Psoas muscle (tissue), 8 donors: ENCODE results near the gene FAM163B. TPM values are rescaled to one million over a fixed set of nuclear protein-coding genes. Genes with fewer than 3 reads are reported as not detected.

Experiments used
- ATAC-seq, 4 donors: fragments of 200-7000 bp; cut with Tn5 transposase; one replicate each; pipeline ENCODE4 v1.9.1; 2020; ENCODE audit warnings: moderate library complexity in 3 of 4, mild to moderate bottlenecking in 2 of 4
- DNase-seq, 2 donors: peaks; one replicate each; pipeline ENCODE4 v3.0.0-alpha.2; 2020
- H3K27ac ChIP-seq: fragments of 200-600 bp; one replicate; pipeline ENCODE4 v1.8.0; 2022
- H3K27me3 ChIP-seq, 3 donors: fragments of 200-600 bp in 1 of 3; one replicate each; pipeline versions ENCODE4 v1.6.1 to v1.8.0; 2013 to 2022; ENCODE audit warnings: low read length in 2 of 3, mild to moderate bottlenecking in 2 of 3, moderate library complexity in 1 of 3; ENCODE audit not compliant: insufficient read depth in 3 of 3
- H3K36me3 ChIP-seq, 2 donors: fragments of 200-600 bp in 1 of 2; one replicate each; pipeline versions ENCODE4 v1.6.1 to v1.8.0; 2013 to 2022; ENCODE audit warnings: low read depth in 1 of 2, mild to moderate bottlenecking in 1 of 2, moderate library complexity in 1 of 2; ENCODE audit not compliant: insufficient read depth in 1 of 2
- H3K4me1 ChIP-seq: fragments of 200-600 bp; one replicate; pipeline ENCODE4 v1.8.0; 2022
- H3K4me3 ChIP-seq: fragments of 200-600 bp; one replicate; pipeline ENCODE4 v1.8.0; 2022; ENCODE audit warnings: mild to moderate bottlenecking
- H3K9me3 ChIP-seq: fragments of 200-600 bp; one replicate; pipeline ENCODE4 v1.8.0; 2022
- WGBS, 3 donors: extraction: QIAGEN DNeasy Blood & Tissue Kit; methylation state at CpG; one replicate each; pipeline versions ENCODE4 v1.1.6 to v1.1.7; 2013; 5-methylcytosine and 5-hydroxymethylcytosine counted together
- intact Hi-C, 2 donors: fragments of 100-400 bp; cut with DNase I; formaldehyde crosslinking; loops; one replicate each; pipeline versions ENCODE4 v1.11.0 to v1.14.2; 2022
- polyA plus RNA-seq, 3 donors: library from polyadenylated mRNA; stranded (reverse); fragments of 200-250 nt; gene quantifications; one replicate each; pipeline ENCODE4 v1.2.3, GENCODE V29; 2013
- total RNA-seq, 4 donors: library from RNA; stranded (reverse); fragmentation: NEBNext Ultra II Directional in 2 of 4; extraction: Animal tissue kit (Norgen Biotek cat#: 25700) in 2 of 4; gene quantifications; one replicate each; pipeline versions ENCODE4 v1.2.1 to v1.2.4, GENCODE V29; 2021 to 2023
- TF ChIP-seq, protein P1 (sequence below): fragments of 200-600 bp; IDR thresholded peaks from one replicate; pipeline ENCODE4 v1.8.0; 2022; ENCODE audit warnings: antibody characterized with exemption
- donor health status: healthy with polysubstance abuse.
- donor health status: DM: no; HTN: no; CAD: no; lungs with moderate emphysema.
- donor health status: Bipolar disorder and iron deficiency.
- donor health status: healthy.
- donor health status: DM: yes; HTN: yes; CAD: no.
- donor health status: DM: no; HTN: no; CAD: no.
- donor health status: DM: no; HTN: no; CAD: no.
- donor health status: DM: yes; HTN: yes; CAD: no.

The FAM163B gene
- total and polyA plus RNA-seq, 7 donors, result not detected

DNA sequence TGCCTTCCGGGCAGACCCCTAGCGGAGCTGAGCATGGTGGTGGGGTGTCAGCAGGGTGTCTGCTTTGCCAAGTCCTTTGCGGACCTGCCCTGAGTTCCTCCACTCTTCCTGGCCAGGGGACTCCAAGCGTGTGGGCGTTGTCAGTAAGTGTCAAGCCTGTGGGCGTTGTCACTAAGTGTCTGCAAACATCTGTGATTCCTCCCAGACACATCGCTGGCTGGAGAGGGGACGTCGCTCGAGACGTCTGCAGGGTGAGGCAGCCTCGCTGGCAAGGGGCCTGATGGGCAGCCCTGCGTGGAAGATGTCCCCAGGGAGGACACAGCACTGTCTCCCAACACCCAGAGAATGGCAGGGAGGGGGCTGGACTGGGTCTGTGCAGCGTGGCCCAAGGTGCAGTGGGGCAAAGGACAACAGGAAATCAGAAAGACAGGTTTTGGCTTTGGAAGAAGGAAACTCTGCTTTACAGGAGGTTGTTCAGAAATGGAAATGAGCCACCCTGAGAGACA is 45.8 kb downstream of the FAM163B start:
- TF ChIP-seq, protein P1, sequence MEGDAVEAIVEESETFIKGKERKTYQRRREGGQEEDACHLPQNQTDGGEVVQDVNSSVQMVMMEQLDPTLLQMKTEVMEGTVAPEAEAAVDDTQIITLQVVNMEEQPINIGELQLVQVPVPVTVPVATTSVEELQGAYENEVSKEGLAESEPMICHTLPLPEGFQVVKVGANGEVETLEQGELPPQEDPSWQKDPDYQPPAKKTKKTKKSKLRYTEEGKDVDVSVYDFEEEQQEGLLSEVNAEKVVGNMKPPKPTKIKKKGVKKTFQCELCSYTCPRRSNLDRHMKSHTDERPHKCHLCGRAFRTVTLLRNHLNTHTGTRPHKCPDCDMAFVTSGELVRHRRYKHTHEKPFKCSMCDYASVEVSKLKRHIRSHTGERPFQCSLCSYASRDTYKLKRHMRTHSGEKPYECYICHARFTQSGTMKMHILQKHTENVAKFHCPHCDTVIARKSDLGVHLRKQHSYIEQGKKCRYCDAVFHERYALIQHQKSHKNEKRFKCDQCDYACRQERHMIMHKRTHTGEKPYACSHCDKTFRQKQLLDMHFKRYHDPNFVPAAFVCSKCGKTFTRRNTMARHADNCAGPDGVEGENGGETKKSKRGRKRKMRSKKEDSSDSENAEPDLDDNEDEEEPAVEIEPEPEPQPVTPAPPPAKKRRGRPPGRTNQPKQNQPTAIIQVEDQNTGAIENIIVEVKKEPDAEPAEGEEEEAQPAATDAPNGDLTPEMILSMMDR, result no peak
- H3K27ac ChIP-seq, result no peak overlapping the region
- intact Hi-C loops, result no loop called here
- H3K36me3 ChIP-seq, result no peaks in the 10 kb centered on the region
- DNase-seq, result peak; percentile 58 to 77
- H3K27me3 ChIP-seq, result peaks cover 0 to 35% (median 3%) of the 10 kb centered on the region in 3 donors
- H3K4me3 ChIP-seq, result no peak overlapping the region
- peak in 1 of 4 donors; percentile 28 for ATAC-seq
- WGBS, 3 donors, result 10 to 21% (median 13%) methylated on average over 14 of the region's 14 CpGs
- peaks cover 8% of the 10 kb centered on the region for H3K4me1 ChIP-seq
- no peaks in the 10 kb centered on the region for H3K9me3 ChIP-seq

DNA sequence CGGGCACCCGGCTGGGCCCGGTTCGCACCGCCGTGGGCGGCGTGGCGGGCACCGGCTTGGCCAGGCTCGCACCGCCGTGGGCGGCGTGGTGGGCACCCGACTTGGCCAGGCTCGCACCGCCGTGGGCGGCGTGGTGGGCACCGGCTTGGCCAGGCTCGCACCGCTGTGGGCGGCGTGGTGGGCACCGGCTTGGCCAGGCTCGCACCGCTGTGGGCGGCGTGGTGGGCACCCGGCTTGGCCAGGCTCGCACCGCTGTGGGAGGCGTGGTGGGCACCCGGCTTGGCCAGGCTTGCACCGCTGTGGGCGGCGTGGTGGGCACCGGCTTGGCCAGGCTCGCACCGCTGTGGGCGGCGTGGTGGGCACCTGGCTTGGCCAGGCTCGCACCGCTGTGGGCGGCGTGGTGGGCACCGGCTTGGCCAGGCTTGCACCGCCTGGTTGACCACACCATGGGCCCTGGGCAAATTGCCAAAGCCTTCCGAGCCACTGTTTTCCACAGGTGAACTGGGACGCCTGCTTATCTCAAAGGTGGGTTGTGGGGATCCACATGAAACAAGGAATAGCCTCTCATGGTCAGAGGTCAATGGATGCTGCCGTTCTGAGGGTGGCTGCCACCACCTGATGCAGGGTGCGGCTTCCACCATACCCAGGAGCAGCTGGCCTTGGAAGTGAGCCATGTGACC is 46.4 kb downstream of the FAM163B start:
- no peak overlapping the region for H3K27ac ChIP-seq
- WGBS, 3 donors, result 75 to 80% (median 78%) methylated on average over 23 to 45 of the region's 54 CpGs
- peaks cover 0 to 34% (median 3%) of the 10 kb centered on the region in 3 donors for H3K27me3 ChIP-seq
- TF ChIP-seq, protein P1, result no peak
- intact Hi-C loops, result no loop called here
- ATAC-seq, result no peak
- DNase-seq, result no peak
- H3K4me1 ChIP-seq, result peaks cover 9% of the 10 kb centered on the region
- H3K4me3 ChIP-seq, result no peak overlapping the region
- H3K9me3 ChIP-seq, result no peaks in the 10 kb centered on the region
- no peaks in the 10 kb centered on the region for H3K36me3 ChIP-seq

DNA sequence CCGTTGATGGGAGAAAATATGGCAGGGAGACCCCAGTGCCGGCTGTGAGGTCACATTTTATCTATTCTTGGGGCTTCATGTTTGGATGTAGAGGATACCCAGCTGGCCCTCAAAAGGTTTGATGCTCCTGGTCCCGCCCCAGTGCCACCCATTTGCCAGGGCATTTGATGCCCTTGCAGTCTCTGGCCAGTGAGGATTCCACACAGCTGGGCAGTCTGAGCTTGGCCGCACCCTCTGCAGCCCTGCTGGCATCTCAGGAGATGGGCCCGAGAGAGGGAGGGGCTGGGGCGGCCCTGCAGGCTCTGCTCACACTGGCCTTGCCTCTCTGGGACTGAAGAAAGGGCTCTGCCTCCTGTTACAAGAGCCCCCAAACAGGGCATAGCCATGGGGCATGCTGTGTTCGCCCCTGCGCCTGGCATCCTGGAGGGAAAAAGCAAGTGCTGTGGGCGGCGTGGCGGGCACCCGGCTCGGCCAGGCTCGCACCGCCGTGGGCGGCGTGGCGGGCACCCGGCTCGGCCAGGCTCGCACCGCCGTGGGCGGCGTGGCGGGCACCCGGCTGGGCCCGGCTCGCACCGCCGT is 47.1 kb downstream of the FAM163B start:
- Histone ChIP-seq H3K4me3 (no peak overlapping the region), H3K9me3 (no peaks in the 10 kb centered on the region), H3K27me3 (peaks cover 0 to 27% (median 3%) of the 10 kb centered on the region in 3 donors), H3K36me3 (no peaks in the 10 kb centered on the region), H3K4me1 (peaks cover 9% of the 10 kb centered on the region), H3K27ac (no peak overlapping the region)
- WGBS, 3 donors, result 56 to 70% (median 61%) methylated on average over 15 to 32 of the region's 32 CpGs
- DNase-seq, result no peak
- intact Hi-C loops, result no loop called here
- ATAC-seq, result no peak
- TF ChIP-seq, protein P1, result no peak

DNA sequence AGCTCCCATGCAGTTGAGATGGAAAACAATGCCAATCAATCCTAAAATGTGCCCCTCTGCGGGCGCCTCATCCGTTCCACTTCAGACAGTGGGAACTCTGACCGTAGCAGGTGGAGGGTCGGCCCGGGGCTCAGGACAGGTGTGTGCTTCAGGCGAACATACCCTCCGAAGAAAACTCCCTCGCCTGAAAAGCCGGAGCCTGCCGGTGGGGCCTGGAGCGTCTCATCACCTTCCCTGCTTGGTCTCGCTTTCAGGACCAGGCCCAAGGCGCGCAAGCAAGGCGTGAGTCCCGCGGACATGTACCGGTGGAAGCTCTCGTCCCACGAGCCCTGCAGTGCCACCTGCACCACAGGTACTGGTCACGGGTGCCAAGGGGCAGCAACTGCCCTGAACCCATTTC is 48.2 kb downstream of the FAM163B start:
- TF ChIP-seq, protein P1, result no peak
- DNase-seq (no peak), ATAC-seq (no peak)
- intact Hi-C loops, result no loop called here
- H3K36me3 ChIP-seq, result no peaks in the 10 kb centered on the region
- H3K4me1 ChIP-seq, result peaks cover 9% of the 10 kb centered on the region
- no peak overlapping the region for H3K4me3 ChIP-seq
- H3K9me3 ChIP-seq, result no peaks in the 10 kb centered on the region
- 92 to 96% (median 93%) methylated on average over 22 of the region's 22 CpGs for WGBS, 3 donors
- peaks cover 0 to 35% (median 3%) of the 10 kb centered on the region in 3 donors for H3K27me3 ChIP-seq
- no peak overlapping the region for H3K27ac ChIP-seq
